Measurements from ENCODE around the gene CFAP74. TPM values are rescaled to one million over a fixed set of nuclear protein-coding genes. Genes with fewer than 3 reads are reported as not detected.

CFAP74 gene
- total and polyA plus RNA-seq, 9 of the 15 experiments (the other 6 are each of a cell fraction or from before 2014, with no cell fraction given) = 0.03 to 0.15 (median 0.05) TPM; not detected in 6

DNA sequence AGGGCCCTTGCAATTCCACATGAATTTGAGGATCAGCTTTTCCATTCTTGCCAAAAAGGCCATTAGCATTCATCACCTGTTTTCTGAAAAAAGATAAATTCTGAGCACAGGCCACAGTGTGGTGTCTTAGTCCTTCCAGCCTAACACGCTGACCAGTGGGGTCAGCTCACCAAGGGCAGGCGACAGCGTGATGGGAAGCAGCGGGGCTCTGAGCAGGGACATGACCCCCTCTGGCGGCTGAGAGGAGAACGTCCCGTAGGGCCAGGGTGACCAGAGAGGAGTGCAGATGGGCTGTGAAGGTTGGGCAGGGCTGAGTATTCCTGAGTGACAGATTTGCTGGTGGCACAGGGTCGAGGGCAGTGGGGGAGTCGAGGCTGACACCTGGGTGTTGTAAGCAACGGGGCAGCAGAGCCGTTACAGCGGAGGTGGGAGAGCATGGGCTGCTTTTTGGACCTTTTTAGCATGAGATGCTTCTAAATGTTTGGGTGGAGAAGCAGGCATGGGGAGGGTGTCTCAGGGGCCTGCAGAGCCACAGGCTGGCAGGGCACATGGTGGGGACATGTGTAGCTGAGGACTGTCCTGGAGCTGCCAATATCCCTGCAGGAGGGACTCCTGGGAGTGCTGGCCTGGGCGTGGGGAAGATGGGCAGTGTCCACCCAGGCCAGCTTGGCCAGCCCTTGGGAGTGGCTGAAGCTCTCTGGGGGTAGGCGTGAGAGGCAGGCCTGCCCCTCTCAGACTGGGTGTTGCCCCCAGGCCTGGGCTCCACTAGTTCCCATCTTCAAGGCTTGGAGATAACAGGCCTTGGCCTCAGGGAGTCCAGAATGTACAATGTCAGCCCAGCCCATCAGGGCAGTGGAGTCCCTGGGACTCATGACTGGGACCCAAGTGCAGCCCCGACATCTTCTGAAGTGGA is 97.1 kb downstream of the CFAP74 start (continued):
- TF ChIP-seq THRAP3 (IDR thresholded peaks at IDR 0.05; ENCODE audit: borderline replicate concordance) (no peak), CBFB (CRISPR knock-in tag; IDR thresholded peaks at IDR 0.05) (no peak), KDM2B (CRISPR knock-in tag; IDR thresholded peaks at IDR 0.05) (no peak), NELFE (IDR thresholded peaks at IDR 0.05; ENCODE audit: insufficient read depth, insufficient read length) (no peak), HNRNPK (IDR thresholded peaks at IDR 0.05; ENCODE audit: low read depth, low read length, poor library complexity, severe bottlenecking) (no peak), ELF2 (CRISPR knock-in tag; IDR thresholded peaks at IDR 0.05) (no peak), GTF2A2 (tag; IDR thresholded peaks at IDR 0.05) (no peak), CC2D1A (IDR thresholded peaks at IDR 0.05) (peak; percentile 86; the same call in 1 of the 2 replicates), ZNF282 (CRISPR knock-in tag; IDR thresholded peaks at IDR 0.05) (no peak)
- TF ChIP-seq, protein P1, sequence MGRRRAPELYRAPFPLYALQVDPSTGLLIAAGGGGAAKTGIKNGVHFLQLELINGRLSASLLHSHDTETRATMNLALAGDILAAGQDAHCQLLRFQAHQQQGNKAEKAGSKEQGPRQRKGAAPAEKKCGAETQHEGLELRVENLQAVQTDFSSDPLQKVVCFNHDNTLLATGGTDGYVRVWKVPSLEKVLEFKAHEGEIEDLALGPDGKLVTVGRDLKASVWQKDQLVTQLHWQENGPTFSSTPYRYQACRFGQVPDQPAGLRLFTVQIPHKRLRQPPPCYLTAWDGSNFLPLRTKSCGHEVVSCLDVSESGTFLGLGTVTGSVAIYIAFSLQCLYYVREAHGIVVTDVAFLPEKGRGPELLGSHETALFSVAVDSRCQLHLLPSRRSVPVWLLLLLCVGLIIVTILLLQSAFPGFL (CRISPR knock-in tag; IDR thresholded peaks at IDR 0.05) = no peak
- TF ChIP-seq, protein P2, sequence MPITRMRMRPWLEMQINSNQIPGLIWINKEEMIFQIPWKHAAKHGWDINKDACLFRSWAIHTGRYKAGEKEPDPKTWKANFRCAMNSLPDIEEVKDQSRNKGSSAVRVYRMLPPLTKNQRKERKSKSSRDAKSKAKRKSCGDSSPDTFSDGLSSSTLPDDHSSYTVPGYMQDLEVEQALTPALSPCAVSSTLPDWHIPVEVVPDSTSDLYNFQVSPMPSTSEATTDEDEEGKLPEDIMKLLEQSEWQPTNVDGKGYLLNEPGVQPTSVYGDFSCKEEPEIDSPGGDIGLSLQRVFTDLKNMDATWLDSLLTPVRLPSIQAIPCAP (CRISPR knock-in tag; IDR thresholded peaks at IDR 0.05; ENCODE audit: borderline replicate concordance) = no peak
- TF ChIP-seq, protein P3, sequence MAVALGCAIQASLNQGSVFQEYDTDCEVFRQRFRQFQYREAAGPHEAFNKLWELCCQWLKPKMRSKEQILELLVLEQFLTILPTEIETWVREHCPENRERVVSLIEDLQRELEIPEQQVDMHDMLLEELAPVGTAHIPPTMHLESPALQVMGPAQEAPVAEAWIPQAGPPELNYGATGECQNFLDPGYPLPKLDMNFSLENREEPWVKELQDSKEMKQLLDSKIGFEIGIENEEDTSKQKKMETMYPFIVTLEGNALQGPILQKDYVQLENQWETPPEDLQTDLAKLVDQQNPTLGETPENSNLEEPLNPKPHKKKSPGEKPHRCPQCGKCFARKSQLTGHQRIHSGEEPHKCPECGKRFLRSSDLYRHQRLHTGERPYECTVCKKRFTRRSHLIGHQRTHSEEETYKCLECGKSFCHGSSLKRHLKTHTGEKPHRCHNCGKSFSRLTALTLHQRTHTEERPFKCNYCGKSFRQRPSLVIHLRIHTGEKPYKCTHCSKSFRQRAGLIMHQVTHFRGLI (CRISPR knock-in tag; IDR thresholded peaks at IDR 0.05) = no peak
- TF ChIP-seq, protein P4, sequence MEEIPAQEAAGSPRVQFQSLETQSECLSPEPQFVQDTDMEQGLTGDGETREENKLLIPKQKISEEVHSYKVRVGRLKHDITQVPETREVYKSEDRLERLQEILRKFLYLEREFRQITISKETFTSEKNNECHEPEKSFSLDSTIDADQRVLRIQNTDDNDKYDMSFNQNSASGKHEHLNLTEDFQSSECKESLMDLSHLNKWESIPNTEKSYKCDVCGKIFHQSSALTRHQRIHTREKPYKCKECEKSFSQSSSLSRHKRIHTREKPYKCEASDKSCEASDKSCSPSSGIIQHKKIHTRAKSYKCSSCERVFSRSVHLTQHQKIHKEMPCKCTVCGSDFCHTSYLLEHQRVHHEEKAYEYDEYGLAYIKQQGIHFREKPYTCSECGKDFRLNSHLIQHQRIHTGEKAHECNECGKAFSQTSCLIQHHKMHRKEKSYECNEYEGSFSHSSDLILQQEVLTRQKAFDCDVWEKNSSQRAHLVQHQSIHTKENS (CRISPR knock-in tag; IDR thresholded peaks at IDR 0.05) = no peak
- TF ChIP-seq, protein P5, sequence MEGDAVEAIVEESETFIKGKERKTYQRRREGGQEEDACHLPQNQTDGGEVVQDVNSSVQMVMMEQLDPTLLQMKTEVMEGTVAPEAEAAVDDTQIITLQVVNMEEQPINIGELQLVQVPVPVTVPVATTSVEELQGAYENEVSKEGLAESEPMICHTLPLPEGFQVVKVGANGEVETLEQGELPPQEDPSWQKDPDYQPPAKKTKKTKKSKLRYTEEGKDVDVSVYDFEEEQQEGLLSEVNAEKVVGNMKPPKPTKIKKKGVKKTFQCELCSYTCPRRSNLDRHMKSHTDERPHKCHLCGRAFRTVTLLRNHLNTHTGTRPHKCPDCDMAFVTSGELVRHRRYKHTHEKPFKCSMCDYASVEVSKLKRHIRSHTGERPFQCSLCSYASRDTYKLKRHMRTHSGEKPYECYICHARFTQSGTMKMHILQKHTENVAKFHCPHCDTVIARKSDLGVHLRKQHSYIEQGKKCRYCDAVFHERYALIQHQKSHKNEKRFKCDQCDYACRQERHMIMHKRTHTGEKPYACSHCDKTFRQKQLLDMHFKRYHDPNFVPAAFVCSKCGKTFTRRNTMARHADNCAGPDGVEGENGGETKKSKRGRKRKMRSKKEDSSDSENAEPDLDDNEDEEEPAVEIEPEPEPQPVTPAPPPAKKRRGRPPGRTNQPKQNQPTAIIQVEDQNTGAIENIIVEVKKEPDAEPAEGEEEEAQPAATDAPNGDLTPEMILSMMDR (IDR thresholded peaks at IDR 0.05 in 2 of 3, conservative IDR thresholded peaks at IDR 0.05 in 1 of 3; ENCODE audit: insufficient read depth in 2 of 3, low read depth in 1 of 3, low read length in 3 of 3) = peak; percentile 98 to 100 (median 99)
- TF ChIP-seq, protein P6, sequence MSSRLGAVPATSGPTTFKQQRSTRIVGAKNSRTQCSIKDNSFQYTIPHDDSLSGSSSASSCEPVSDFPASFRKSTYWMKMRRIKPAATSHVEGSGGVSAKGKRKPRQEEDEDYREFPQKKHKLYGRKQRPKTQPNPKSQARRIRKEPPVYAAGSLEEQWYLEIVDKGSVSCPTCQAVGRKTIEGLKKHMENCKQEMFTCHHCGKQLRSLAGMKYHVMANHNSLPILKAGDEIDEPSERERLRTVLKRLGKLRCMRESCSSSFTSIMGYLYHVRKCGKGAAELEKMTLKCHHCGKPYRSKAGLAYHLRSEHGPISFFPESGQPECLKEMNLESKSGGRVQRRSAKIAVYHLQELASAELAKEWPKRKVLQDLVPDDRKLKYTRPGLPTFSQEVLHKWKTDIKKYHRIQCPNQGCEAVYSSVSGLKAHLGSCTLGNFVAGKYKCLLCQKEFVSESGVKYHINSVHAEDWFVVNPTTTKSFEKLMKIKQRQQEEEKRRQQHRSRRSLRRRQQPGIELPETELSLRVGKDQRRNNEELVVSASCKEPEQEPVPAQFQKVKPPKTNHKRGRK (tag; IDR thresholded peaks at IDR 0.05) = no peak
- TF ChIP-seq, protein P7, sequence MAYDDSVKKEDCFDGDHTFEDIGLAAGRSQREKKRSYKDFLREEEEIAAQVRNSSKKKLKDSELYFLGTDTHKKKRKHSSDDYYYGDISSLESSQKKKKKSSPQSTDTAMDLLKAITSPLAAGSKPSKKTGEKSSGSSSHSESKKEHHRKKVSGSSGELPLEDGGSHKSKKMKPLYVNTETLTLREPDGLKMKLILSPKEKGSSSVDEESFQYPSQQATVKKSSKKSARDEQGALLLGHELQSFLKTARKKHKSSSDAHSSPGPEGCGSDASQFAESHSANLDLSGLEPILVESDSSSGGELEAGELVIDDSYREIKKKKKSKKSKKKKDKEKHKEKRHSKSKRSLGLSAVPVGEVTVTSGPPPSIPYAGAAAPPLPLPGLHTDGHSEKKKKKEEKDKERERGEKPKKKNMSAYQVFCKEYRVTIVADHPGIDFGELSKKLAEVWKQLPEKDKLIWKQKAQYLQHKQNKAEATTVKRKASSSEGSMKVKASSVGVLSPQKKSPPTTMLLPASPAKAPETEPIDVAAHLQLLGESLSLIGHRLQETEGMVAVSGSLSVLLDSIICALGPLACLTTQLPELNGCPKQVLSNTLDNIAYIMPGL (CRISPR knock-in tag; IDR thresholded peaks at IDR 0.05) = no peak
